NT2/D1 (cell line): ENCODE measurements around the gene SNTG2.

Experiments
- SUZ12 ChIP-seq: IDR thresholded peaks from 2 replicates; pipeline ENCODE4 v1.6.1; 2011; ENCODE audit not compliant: insufficient read length, insufficient read depth; ENCODE audit errors: extremely low read depth
- YY1 ChIP-seq: IDR thresholded peaks from 2 replicates; pipeline ENCODE4 v1.6.1; 2011; ENCODE audit not compliant: insufficient read length, insufficient read depth
- ZNF274 ChIP-seq: IDR thresholded peaks from 2 replicates; pipeline ENCODE4 v1.6.1; 2011; ENCODE audit warnings: mild to moderate bottlenecking, low read depth, low read length

DNA sequence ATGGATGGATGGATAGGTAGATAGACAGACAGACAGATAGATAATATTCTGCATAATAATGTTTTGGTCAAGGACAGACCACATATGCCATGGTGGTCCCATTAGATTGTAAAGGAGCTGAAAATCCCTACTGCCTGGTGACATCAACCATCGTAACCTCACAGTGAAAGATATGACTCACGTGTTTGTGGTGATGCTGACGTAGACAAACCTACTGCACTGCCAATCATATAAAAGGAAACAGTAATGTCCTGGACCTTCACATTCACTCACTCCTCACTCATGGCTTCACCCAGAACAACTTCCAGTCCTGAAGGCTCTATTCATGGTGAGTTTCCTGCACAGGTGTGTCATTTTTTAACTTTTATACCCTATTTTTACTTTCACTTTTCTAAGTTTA is 259.7 kb downstream of the SNTG2 start:
- no peak for TF ChIP-seq ZNF274
- TF ChIP-seq SUZ12 = no peak
- TF ChIP-seq YY1 = no peak
